ENCODE results near the gene PMIS2. TPM values are rescaled to one million over a fixed set of nuclear protein-coding genes. Genes with fewer than 3 reads are reported as not detected.

PMIS2 gene
- total RNA-seq, 2 donors from 2014 or later, result not detected

Other genes starting within 250 kb of the PMIS2 start
- gene FFAR1, start 238.3 kb upstream of the PMIS2 start, total RNA-seq, result 1 to 10 TPM in 1 of 2 donors, not detected in 1; 1.4 TPM
- gene FFAR3, start 227.7 kb upstream of the PMIS2 start, total RNA-seq, result under 1 TPM; 0.70 to 0.78 TPM
- gene GPR42, start 215.1 kb upstream of the PMIS2 start, total RNA-seq, result under 1 TPM in 1 of 2 donors, not detected in 1; 0.20 TPM
- under 1 TPM; 0.16 to 0.55 TPM for gene FFAR2, start 137.9 kb upstream of the PMIS2 start, total RNA-seq
- not detected for gene KRTDAP, start 95.7 kb upstream of the PMIS2 start, total RNA-seq
- gene DMKN, start 72.5 kb upstream of the PMIS2 start, total RNA-seq, result not detected
- not detected for gene SBSN, start 57.9 kb upstream of the PMIS2 start, total RNA-seq
- not detected for gene GAPDHS, start 52.7 kb upstream of the PMIS2 start, total RNA-seq
- 10 to 100 TPM; 30.5 to 37.0 TPM for gene TMEM147, start 40.5 kb upstream of the PMIS2 start, total RNA-seq
- not detected for gene ATP4A, start 22.5 kb upstream of the PMIS2 start, total RNA-seq
- 10 to 100 TPM; 24.0 to 27.0 TPM for gene HAUS5, start 26.6 kb downstream of the PMIS2 start, total RNA-seq
- gene RBM42, start 42.9 kb downstream of the PMIS2 start, total RNA-seq, result 10 to 100 TPM; 39.6 to 40.8 TPM
- under 1 TPM; 0.50 to 0.52 TPM for gene ETV2, start 55.6 kb downstream of the PMIS2 start, total RNA-seq
- gene COX6B1, start 62.1 kb downstream of the PMIS2 start, total RNA-seq, result 100 to 1,000 TPM; 194 to 206 TPM
- gene UPK1A, start 80.3 kb downstream of the PMIS2 start, total RNA-seq, result under 1 TPM in 1 of 2 donors, not detected in 1; 0.44 TPM
- 1 to 10 TPM; 3.4 to 5.0 TPM for gene ZBTB32, start 118.4 kb downstream of the PMIS2 start, total RNA-seq
- 10 to 100 TPM; 74.0 to 76.1 TPM for gene KMT2B, start 131.8 kb downstream of the PMIS2 start, total RNA-seq
- gene IGFLR1, start 156.3 kb downstream of the PMIS2 start, total RNA-seq, result 10 to 100 TPM; 48.1 to 59.0 TPM
- gene U2AF1L4, start 159.2 kb downstream of the PMIS2 start, total RNA-seq, result 10 to 100 TPM; 48.1 to 68.2 TPM
- 10 to 100 TPM; 21.2 to 24.9 TPM for gene PSENEN, start 159.5 kb downstream of the PMIS2 start, total RNA-seq
- gene LIN37, start 162.4 kb downstream of the PMIS2 start, total RNA-seq, result 10 to 100 TPM; 12.6 to 13.6 TPM
- gene HSPB6, start 170.9 kb downstream of the PMIS2 start, total RNA-seq, result not detected
- 10 to 100 TPM; 36.2 to 36.6 TPM for gene PROSER3, start 172.0 kb downstream of the PMIS2 start, total RNA-seq
- gene ARHGAP33, start 189.4 kb downstream of the PMIS2 start, total RNA-seq, result 10 to 100 TPM; 16.4 to 20.5 TPM
- gene PRODH2, start 226.7 kb downstream of the PMIS2 start, total RNA-seq, result not detected